GM21786 (cell line): ENCODE results near the gene ZNF573.

Experiments
- ATAC-seq: cut with Tn5 transposase; IDR thresholded peaks from one replicate; pipeline ENCODE4 v1.9.1; 2021; ENCODE audit not compliant: unreplicated experiment

ZNF573 gene

GRCh38 chr19:37695144-37695899 is 84.1 kb downstream of the ZNF573 start:
- no peak for ATAC-seq

GRCh38 chr19:37692956-37693620 is 86.3 kb downstream of the ZNF573 start:
- no peak for ATAC-seq

GRCh38 chr19:37691881-37692504 is 87.4 kb downstream of the ZNF573 start:
- no peak for ATAC-seq
